Fibroblast of lung (primary cell): Measurements from ENCODE around the gene CDK18. TPM values are rescaled to one million over a fixed set of nuclear protein-coding genes. Genes with fewer than 3 reads are reported as not detected.

Experiments
- DNase-seq, 2 donors: peaks; one replicate each; pipeline versions ENCODE4 v3.0.0 to v3.0.0-alpha.2; 2010; ENCODE audit warnings: low read depth in 2 of 2
- H2AFZ ChIP-seq: 2 replicates; pipeline ENCODE4 v1.5.1; 2012; ENCODE audit warnings: low read length, control low read depth, inconsistent platforms
- H3K27ac ChIP-seq: 2 replicates; pipeline ENCODE4 v1.5.1; 2011; ENCODE audit warnings: low read length, control low read depth; ENCODE audit not compliant: insufficient read depth
- H3K27me3 ChIP-seq: 2 replicates; pipeline ENCODE4 v1.5.1; 2011; ENCODE audit warnings: mild to moderate bottlenecking, low read length; ENCODE audit not compliant: control insufficient read depth, insufficient read depth
- H3K36me3 ChIP-seq: 2 replicates; pipeline ENCODE4 v1.5.1; 2011; ENCODE audit warnings: low read length; ENCODE audit not compliant: control insufficient read depth, insufficient read depth
- H3K4me1 ChIP-seq: 2 replicates; pipeline ENCODE4 v1.5.1; 2011; ENCODE audit warnings: low read length; ENCODE audit not compliant: control insufficient read depth, insufficient read depth; ENCODE audit errors: extremely low read depth
- H3K4me2 ChIP-seq: 2 replicates; pipeline ENCODE4 v1.5.1; 2011; ENCODE audit warnings: low read length, control low read depth; ENCODE audit not compliant: insufficient read depth; ENCODE audit errors: extremely low read depth
- H3K4me3 ChIP-seq, 4 experiments: fragments of 200-600 bp in 1 of 4; sonication (generic) in 1 of 4; replicated peaks in 1 of 4; 2 replicates each; pipeline ENCODE4 v1.5.1; 2011 to 2016; ENCODE audit warnings: low read length in 4 of 4, low read depth in 3 of 4, mild to moderate bottlenecking in 3 of 4, control low read depth in 2 of 4, inconsistent platforms in 1 of 4, mixed read lengths in 1 of 4; ENCODE audit not compliant: insufficient read depth in 1 of 4; ENCODE audit errors: control extremely low read depth in 1 of 4
- H3K79me2 ChIP-seq: 2 replicates; pipeline ENCODE4 v1.5.1; 2012; ENCODE audit warnings: mild to moderate bottlenecking, low read length, inconsistent platforms; ENCODE audit not compliant: control insufficient read depth, insufficient read depth
- H3K9ac ChIP-seq: 2 replicates; pipeline ENCODE4 v1.5.1; 2011; ENCODE audit warnings: mild to moderate bottlenecking, low read length, control low read depth; ENCODE audit not compliant: insufficient read depth
- H3K9me3 ChIP-seq: 2 replicates; pipeline ENCODE4 v1.5.1; 2012; ENCODE audit warnings: low read depth, low read length; ENCODE audit not compliant: control insufficient read depth, insufficient read depth
- H4K20me1 ChIP-seq: 2 replicates; pipeline ENCODE4 v1.5.1; 2011; ENCODE audit warnings: low read length; ENCODE audit not compliant: control insufficient read depth, insufficient read depth; ENCODE audit errors: extremely low read depth
- EZH2 ChIP-seq: IDR thresholded peaks from 2 replicates; pipeline ENCODE4 v1.5.1; 2012; ENCODE audit warnings: low read length, control low read depth, mild to moderate bottlenecking; ENCODE audit errors: missing control alignments
- polyA plus RNA-seq, 2 donors: library from polyadenylated mRNA; depleted of rRNA in 1 of 2; stranded (reverse) in 1 of 2; unstranded in 1 of 2; fragments of >200 nt; gene quantifications; 2 replicates each; pipeline ENCODE4 v1.2.1, GENCODE V29; 2011 to 2012; ENCODE audit warnings: missing spikeins in 1 of 2
- total RNA-seq: library from RNA; depleted of rRNA; stranded (reverse); fragments of >200 nt; gene quantifications from 2 replicates; pipeline ENCODE4 v1.2.1, GENCODE V29; 2014
- TF ChIP-seq, protein P1 (sequence below), 2 donors: IDR thresholded peaks in 1 of 2; conservative IDR thresholded peaks in 1 of 2; 1 replicate in 1 of 2; 2 replicates in 1 of 2; pipeline ENCODE4 v1.5.1; 2011 to 2012; ENCODE audit warnings: low read length in 2 of 2, control low read depth in 1 of 2, inconsistent platforms in 1 of 2, low read depth in 1 of 2, mild to moderate bottlenecking in 1 of 2

CDK18 gene
- total and polyA plus RNA-seq, 2 donors (not counting 1 experiment from before 2014, with no cell fraction given): 0.33 to 2.1 TPM

GRCh38 chr1:205580140-205580922 is 75.9 kb downstream of the CDK18 start:
- no peaks in the 10 kb centered on the region for H3K36me3 ChIP-seq
- H4K20me1 ChIP-seq: no peaks in the 10 kb centered on the region
- H3K27me3 ChIP-seq: peaks cover 36% of the 10 kb centered on the region
- TF ChIP-seq, protein P1, sequence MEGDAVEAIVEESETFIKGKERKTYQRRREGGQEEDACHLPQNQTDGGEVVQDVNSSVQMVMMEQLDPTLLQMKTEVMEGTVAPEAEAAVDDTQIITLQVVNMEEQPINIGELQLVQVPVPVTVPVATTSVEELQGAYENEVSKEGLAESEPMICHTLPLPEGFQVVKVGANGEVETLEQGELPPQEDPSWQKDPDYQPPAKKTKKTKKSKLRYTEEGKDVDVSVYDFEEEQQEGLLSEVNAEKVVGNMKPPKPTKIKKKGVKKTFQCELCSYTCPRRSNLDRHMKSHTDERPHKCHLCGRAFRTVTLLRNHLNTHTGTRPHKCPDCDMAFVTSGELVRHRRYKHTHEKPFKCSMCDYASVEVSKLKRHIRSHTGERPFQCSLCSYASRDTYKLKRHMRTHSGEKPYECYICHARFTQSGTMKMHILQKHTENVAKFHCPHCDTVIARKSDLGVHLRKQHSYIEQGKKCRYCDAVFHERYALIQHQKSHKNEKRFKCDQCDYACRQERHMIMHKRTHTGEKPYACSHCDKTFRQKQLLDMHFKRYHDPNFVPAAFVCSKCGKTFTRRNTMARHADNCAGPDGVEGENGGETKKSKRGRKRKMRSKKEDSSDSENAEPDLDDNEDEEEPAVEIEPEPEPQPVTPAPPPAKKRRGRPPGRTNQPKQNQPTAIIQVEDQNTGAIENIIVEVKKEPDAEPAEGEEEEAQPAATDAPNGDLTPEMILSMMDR (conservative IDR thresholded peaks at IDR 0.05 in 1 of 2, IDR thresholded peaks at IDR 0.05 in 1 of 2; ENCODE audit: low read depth in 1 of 2, low read length in 2 of 2): no peak
- no peak for TF ChIP-seq EZH2
- H3K9me3 ChIP-seq: no peaks in the 10 kb centered on the region
- H3K4me3 ChIP-seq: no peak overlapping the region
- H3K9ac ChIP-seq: no peak overlapping the region
- no peak for DNase-seq
- no peak overlapping the region for H3K4me2 ChIP-seq
- no peaks in the 10 kb centered on the region for H3K4me1 ChIP-seq
- H3K27ac ChIP-seq: no peak overlapping the region
- no peaks in the 10 kb centered on the region for H3K79me2 ChIP-seq
- no peak overlapping the region for H2AFZ ChIP-seq

DNA sequence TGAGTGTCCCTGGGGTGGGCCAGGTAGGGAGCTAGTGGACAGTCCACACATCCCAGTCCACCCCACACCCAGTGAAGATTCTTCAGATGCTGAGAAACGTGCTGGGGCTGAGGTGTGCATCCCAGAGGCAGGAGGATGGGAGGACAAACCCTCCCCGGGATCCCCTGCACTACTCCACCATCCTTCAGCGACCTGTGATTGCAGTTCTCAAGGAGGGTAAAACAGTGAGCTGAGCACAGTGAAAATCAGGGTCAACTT is 76.4 kb downstream of the CDK18 start:
- Histone ChIP-seq H3K36me3 (no peaks in the 10 kb centered on the region), H3K4me1 (no peaks in the 10 kb centered on the region), H3K9ac (no peak overlapping the region), H3K79me2 (no peaks in the 10 kb centered on the region), H3K27ac (no peak overlapping the region), H3K27me3 (peaks cover 36% of the 10 kb centered on the region), H3K4me3 (no peak overlapping the region), H3K9me3 (no peaks in the 10 kb centered on the region), H3K4me2 (no peak overlapping the region), H4K20me1 (no peaks in the 10 kb centered on the region), H2AFZ (no peak overlapping the region)
- TF ChIP-seq, protein P1 (conservative IDR thresholded peaks at IDR 0.05 in 1 of 2, IDR thresholded peaks at IDR 0.05 in 1 of 2; ENCODE audit: low read depth in 1 of 2, low read length in 2 of 2): no peak
- TF ChIP-seq EZH2: no peak
- no peak for DNase-seq

DNA sequence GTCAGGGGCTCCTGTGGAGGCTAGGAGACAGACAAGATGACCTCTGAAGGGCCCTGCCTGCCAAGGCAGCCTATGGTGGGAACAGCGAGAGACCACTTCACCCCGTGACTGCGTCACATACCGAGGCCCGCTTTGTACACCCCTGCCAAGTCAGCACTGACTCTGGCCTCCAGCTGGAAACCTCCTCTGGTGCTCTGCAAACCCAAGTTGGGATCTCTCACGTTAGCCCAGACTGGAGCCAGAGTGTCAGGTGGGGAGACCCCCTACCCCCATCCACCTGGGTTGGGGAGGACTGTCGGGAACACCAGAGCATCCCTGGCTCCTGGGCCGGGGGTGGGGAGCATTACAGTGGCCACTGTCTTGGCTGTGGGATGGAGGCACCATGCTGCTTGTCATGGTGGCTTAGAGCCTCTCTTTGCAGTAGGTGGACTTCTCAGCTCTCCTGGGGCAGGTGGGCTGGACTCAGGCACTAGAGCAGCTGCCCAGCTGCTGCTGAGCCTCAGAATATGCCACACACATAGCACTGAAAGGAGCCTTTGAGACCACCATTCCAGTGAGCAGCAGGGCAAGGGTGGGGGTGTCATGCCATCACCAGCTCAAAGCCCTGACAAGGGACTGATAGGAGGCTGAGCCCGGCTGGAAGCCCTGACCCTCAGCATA is 77.0 kb downstream of the CDK18 start:
- H3K4me3 ChIP-seq: no peak overlapping the region
- H3K4me1 ChIP-seq: no peaks in the 10 kb centered on the region
- H2AFZ ChIP-seq: no peak overlapping the region
- no peaks in the 10 kb centered on the region for H4K20me1 ChIP-seq
- H3K27ac ChIP-seq: no peak overlapping the region
- no peak for DNase-seq
- no peaks in the 10 kb centered on the region for H3K79me2 ChIP-seq
- H3K9ac ChIP-seq: no peak overlapping the region
- H3K27me3 ChIP-seq: peaks cover 35% of the 10 kb centered on the region
- H3K9me3 ChIP-seq: no peaks in the 10 kb centered on the region
- no peak overlapping the region for H3K4me2 ChIP-seq
- H3K36me3 ChIP-seq: no peaks in the 10 kb centered on the region
- no peak for TF ChIP-seq EZH2
- TF ChIP-seq, protein P1 (conservative IDR thresholded peaks at IDR 0.05 in 1 of 2, IDR thresholded peaks at IDR 0.05 in 1 of 2; ENCODE audit: low read depth in 1 of 2, low read length in 2 of 2): no peak
